Measurements from ENCODE around the gene CDKAL1.

- TF ChIP-seq POLR2A (IDR thresholded peaks at IDR 0.05; ENCODE audit: low read depth, low read length) (no peak), TAF1 (IDR thresholded peaks at IDR 0.05; ENCODE audit: low read depth, low read length) (no peak), POLR2AphosphoS5 (IDR thresholded peaks at IDR 0.05; ENCODE audit: low read depth, low read length) (no peak)
Measured at GRCh38 chr6:20906945-20907344, 372.7 kb downstream of the CDKAL1 start.
